ENCODE results near the gene ADAMTS18.

The ADAMTS18 gene

DNA sequence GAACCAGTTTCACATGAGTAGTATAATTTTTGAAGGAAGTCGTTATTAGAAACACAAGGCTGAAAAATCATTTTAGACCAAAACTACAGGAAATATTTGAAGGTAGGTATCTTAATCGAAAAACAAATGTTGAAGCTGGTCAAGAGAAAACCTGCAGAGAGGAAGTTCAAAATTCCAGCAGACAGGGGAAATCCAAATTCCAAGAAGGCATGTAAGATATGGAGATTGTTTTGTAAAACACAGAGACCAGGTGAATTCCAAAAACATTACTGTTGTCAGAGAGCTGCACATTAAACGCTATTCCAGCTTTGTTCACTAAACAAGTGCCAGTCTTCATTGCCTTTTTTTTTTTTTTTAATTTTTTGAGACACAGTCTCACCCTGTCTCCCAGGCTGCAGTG, 38.4 kb downstream of the ADAMTS18 start:
- no peak for DNase-seq (ENCODE audit: low spot score)

GRCh38 chr16:77394699-77395098, 40.1 kb downstream of the ADAMTS18 start:
- DNase-seq (ENCODE audit: low spot score) = no peak

- DNase-seq (ENCODE audit: low spot score) = no peak
Observed at GRCh38 chr16:77393955-77394354, 40.9 kb downstream of the ADAMTS18 start.

GRCh38 chr16:77387815-77388209, 47.0 kb downstream of the ADAMTS18 start:
- DNase-seq (ENCODE audit: low spot score) = no peak

- no peak for DNase-seq (ENCODE audit: low spot score)
Observed at GRCh38 chr16:77386831-77387814, 47.7 kb downstream of the ADAMTS18 start.

DNA sequence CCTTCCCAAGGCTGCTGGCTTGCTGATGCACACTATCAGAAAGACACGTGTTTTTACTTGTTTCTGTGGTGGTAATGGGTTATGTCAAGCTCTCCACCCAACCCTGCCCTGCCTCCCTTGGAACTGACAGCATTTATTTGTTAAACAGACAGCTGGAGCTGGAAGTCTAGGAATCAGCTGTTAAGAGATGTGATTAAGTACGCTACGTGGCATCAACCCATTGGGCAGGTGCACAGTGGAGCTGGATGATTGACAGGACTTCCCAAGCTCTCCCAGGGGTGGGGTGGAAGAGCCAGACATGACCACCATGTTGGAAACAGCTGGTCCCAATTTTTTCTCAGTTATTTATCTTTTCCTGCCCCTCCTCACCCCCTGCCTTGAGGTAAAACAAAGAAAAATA, 49.4 kb downstream of the ADAMTS18 start:
- no peak for DNase-seq (ENCODE audit: low spot score)

GRCh38 chr16:77383606-77384187, 51.1 kb downstream of the ADAMTS18 start:
- no peak for DNase-seq (ENCODE audit: low spot score)

DNA sequence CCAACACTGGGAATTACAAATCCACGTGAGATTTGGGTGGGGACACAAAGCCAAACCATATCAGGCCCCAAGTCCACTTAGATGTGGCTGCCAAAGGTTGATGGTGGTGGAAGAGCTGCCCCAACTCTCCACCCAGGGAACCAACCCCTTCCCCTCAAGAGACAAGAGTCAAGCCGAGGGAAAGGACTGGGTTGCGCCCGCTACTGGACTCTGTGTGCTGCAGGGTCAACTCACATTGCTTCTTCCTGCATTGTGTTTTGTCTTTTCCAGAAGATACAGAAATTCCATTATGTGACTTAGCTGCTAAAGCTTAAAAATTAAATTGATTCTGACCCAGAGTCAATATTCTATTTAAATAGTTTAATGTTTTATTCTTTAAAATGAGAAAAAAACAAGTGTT, 58.5 kb downstream of the ADAMTS18 start:
- peak; percentile 30 for DNase-seq (ENCODE audit: low spot score)

DNA sequence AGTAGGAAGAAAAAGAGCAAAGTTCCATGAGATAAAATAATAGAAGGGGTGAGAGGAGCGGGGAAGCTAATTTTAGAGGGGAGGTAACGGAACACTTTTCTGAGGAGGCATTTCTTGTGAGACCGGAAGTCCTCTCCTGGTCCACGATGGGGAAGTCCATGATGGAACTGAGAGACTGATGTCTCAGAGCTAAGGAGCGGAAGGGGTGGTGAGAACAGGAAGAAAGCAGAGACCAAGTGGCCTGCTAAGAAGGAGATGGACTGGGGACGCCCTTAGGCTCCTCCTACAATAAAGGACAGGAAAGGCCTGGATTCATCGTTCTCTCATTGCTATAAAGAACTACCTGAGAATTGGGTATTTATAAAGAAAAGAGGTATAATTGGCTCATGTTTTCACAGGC, 59.4 kb downstream of the ADAMTS18 start:
- no peak for DNase-seq (ENCODE audit: low spot score)

DNA sequence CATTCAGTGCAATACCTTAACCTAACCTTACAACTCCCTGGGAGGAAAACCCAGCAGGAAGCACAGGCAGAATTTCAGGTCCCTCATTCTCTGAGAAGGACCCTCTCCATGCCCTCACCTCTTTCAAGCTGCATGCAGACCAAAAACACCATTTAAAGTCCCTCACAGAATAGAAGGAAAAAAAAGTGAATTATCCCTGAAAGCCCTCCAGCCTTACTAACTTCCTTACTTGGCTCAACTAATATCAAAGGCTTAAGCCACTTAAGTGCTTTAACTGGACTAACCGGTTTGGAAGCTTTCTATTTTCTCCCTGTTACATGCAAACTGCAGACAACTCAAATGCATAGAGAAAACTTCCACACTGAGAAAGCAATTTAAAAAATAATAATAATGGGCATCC, 60.5 kb downstream of the ADAMTS18 start:
- no peak for DNase-seq (ENCODE audit: low spot score)

DNA sequence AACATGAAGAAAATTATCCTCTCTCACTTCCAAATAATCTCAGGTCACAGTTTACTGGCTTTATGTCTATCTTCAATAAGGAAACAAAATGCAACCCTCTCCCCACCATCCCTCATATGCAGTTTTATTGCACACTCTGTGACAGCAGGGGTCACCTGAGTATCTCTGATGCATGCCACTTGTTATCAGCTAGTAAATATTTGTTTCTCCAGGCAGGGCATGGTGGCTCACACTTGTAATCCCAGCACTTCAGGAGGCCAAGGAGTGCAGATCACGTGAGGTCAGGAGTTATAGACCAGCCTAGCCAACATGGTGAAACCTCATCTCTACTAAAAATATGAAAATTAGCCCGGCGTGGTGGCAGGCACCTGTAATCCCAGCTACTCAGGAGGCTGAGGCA, 61.1 kb downstream of the ADAMTS18 start:
- no peak for DNase-seq (ENCODE audit: low spot score)

GRCh38 chr16:77364770-77365169, 70.1 kb downstream of the ADAMTS18 start:
- no peak for DNase-seq (ENCODE audit: low spot score)

GRCh38 chr16:77359065-77359502, 75.8 kb downstream of the ADAMTS18 start:
- no peak for DNase-seq (ENCODE audit: low spot score)

- no peak for DNase-seq (ENCODE audit: low spot score)
Observed at GRCh38 chr16:77353587-77354263, 81.1 kb downstream of the ADAMTS18 start.

DNA sequence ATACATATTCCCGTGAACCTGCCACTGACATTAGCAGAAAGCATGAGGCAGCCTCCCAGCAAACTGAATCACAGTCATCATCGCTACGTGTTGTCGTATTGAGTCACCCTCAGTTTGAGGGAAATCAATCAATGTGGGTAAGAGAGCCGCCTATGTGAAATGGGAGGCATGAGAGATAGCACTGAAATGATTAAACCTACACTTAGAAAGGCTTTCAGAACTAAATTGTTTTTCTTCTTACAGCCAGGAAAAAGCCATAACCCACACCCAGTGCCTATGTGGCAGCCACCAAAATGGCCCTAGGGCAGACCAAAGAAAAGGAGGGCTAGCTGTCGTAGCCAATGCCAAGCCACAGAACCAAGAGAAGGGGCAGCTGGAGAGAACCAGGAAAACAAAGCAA, 90.5 kb downstream of the ADAMTS18 start:
- no peak for DNase-seq (ENCODE audit: low spot score)

DNA sequence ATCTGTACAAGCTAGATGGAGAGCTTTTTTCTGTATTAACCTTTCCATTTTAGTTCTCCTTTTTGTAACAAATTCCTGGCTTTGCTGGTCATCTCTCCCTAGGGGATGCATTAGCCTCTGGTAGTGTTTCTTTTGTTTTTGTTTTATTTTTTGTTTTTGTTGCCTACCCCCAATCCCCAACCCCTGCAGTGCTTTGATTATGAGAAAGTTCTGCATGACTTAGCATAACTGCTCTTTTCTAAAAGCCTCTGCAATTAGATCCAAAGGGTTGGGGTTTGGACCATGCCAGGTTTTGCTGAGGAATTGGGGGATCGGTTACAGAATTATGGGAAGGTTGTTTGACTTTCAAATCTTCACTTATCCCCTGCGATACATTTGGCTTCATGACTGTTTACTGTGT, 98.2 kb downstream of the ADAMTS18 start:
- no peak for DNase-seq (ENCODE audit: low spot score)

GRCh38 chr16:77335652-77336234, 99.1 kb downstream of the ADAMTS18 start:
- DNase-seq (ENCODE audit: low spot score) = no peak

DNA sequence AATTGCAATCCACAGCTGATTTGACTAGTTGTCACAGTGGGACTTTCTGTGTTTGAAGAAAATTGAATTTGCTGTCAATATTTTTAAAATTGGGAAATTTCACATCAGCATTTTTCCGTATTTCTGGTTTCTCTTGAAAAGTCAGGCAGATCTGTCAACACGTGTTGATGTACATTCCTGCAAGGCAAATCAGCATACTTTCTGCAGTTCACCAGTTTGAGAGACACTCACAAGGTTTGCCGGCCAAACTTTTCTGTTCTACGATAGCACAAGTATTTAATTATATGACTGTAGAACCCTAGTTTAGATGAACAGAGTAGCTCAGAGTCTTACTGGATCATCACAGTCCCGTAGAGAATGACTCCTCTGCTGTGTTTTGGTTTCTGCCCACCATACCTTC, 102.0 kb downstream of the ADAMTS18 start:
- no peak for DNase-seq (ENCODE audit: low spot score)

GRCh38 chr16:77331802-77332586, 102.8 kb downstream of the ADAMTS18 start:
- DNase-seq (ENCODE audit: low spot score) = no peak

DNA sequence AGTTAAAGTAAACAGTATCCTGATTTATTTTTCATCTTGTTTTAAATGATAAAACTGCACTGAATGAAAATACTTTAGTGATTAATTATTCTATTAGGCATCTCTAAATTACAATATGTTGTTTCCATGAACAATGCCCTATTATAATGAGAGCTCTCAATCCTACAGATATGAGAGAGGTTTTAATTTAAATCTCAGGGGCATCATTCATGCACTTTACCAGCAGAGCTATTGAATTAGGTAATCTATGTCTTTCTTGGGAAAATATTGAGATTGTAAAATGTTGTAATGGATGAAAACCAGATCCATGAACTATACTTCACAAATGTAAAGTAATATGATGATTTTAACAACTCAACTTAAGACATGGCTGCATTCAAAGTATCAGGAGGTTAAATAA, 103.8 kb downstream of the ADAMTS18 start:
- no peak for DNase-seq (ENCODE audit: low spot score)

DNA sequence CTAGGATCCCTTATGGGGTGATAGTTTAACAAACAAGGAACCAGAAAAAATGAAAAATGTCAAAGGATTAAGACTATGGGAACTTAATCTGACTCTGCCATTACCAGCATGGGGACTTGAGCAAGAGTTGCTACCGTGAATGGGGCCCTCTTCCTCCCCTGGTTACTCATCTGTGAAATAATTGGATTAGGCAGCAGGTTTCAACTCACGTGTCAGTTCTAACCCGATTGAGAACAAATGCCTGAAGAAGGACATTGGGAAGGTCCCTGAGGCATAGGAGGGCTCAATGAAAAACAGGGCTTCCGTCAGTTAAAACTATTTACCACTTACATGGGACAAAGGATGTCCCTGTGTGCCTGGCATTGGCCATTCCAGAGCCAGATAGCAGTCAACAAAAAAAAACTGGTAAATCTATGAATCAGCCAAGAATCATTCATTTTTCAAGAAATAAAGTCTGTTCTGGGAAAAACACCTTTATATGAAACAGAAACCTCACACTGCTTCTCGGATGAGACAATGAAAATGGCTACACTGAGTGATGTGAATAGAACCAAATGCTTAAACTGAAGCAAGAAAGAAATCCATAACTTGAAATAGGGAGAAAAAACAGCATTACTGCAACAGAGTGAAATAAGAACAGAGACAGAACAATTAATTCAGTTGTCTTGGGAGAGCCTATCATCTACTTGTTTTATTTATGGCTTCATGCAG, 104.3 kb downstream of the ADAMTS18 start:
- DNase-seq (ENCODE audit: low spot score) = peak; percentile 50

Data from activated CD4-positive, alpha-beta T cell treated with anti-CD3 and anti-CD28 coated beads, Interleukin-2, Interleukin-4, amounts not matched to agents 100 ng/mL and 50 ng/mL, durations not matched to agents 16 hours and 8 hours (primary cell).